Endometrial microvascular endothelial cells (primary cell): ENCODE data around the gene ARMCX5. TPM values are rescaled to one million over a fixed set of nuclear protein-coding genes. Genes with fewer than 3 reads are reported as not detected.

Experiments
- in situ Hi-C: cut with HindIII; loops from 2 replicates; pipeline ENCODE4 v1.10.0; 2017; ENCODE audit warnings: low sequenced_read_pairs, low pct_unique_long_range_greater_than_20kb; ENCODE audit errors: inconsistent ontology term
- total RNA-seq: library from RNA; depleted of rRNA; stranded (reverse); fragments of >200 nt; gene quantifications from one replicate; pipeline ENCODE4 v1.2.3, GENCODE V29; 2015; ENCODE audit errors: inconsistent ontology term

Gene ARMCX5
- 9.0 TPM for total RNA-seq

DNA sequence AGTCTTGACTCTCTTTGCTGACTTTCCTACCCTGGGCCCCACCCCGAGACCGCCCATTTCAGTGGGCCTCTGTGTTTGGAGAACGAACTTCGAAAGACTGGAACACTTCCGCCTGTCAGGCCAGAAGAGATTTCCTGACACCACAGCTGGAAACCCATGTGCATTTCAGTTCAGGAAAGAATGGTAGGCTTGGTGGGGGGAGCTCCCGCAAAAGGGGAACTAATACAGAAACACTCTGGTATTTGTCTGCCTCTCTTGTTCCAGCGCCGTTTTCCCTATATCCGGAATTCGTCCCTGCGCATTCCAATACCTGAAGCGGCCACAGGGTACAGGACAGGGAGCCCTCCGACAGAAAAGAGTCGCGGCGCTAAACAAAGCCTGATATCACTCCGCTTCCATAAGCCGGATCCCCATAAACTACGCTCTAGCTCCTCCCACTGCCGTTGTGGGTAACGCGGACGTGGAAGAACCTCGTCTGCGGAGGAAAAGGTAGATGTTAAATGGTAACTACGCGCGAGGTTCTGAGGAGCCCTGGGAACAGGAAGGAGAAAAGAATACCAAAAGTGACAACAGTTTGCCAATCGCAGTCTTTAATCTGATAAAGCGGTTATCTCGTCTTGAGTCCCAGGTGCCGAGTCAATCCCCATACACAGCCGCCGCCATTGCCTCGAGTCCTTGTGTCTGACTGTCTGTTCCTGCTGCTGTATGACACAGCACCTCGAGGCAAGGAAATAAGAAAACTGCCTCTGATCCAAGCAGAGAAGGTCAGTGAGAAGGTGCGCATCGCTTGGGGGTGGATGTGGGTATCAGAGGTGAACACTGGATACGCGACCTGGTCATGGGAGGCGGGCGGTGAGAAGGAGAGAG is at the start of gene ARMCX5:
Gene ARMCX5, plus strand, starts transcription at position 432 of the 867 bp plus-strand sequence. CDS start 2,627 bp downstream, outside the sequence.
- in situ Hi-C loops, result no loop called here

DNA sequence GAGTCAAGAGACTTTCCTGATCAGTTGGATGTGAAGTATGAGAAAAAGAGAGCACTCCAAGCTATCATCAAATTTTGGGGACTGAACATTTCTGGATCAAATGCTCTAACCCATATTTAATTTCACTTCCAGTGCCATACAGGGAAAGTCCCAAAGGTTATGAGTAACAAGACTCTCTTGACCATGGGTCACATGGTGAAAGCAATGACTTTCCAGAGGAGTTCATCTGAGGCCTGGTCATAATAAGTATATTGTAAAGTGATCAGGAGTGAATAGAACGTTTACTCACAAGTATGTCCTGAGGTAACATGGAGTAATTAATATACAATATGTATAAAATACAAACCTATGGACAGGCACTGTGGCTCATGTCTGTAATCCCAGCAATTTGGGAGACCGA is 40.7 kb upstream of the ARMCX5 start:
- in situ Hi-C loops, result no loop called here

DNA sequence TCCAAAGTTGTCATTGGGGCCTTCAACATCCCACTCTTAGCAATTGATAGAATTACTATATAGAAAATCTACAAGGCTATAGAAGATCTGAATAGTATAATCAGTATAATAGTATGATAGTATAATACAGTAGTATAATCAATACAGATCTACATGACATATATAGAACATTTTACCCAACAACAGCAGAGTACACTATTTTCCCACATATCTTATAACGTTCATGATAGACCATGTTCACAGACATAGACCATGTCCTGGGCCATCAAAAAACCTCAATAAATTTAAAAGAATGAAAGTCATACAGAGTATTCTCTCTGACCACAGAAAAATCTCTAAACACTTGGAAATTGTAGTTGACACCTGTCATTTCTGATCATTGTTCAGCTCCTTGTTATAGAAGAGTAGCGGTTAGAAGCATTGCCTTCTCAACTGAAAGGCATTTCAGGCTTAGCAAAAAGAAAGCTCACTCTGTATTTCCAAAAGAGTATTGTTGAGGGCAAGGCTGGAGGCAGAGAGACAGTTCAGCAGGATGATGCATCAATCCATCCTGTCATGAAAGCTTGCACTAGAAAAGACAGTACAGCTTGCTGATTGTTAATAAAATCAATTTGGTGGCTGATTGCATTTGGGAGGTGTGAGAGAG is 38.8 kb upstream of the ARMCX5 start:
- in situ Hi-C loops, result no loop called here

DNA sequence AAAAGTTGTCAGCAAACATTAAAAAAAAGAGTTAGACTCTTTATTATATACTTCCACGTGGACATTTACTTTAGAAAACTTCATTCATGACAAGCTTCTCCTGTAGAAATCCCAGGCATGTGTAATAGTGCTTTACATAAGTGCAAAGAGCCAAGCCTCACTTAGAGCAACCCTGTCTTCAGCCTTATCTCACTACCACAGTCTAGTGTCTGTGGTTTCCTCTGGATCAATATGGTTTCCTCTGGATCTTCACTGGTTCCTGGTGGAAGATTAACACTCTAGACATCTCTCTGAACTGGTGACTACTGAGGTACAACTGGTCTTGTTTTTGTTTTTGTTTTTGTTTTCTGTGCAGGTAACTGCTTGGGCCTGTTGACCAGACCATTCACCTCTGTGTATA is 18.4 kb upstream of the ARMCX5 start:
- in situ Hi-C loops, result no loop called here

DNA sequence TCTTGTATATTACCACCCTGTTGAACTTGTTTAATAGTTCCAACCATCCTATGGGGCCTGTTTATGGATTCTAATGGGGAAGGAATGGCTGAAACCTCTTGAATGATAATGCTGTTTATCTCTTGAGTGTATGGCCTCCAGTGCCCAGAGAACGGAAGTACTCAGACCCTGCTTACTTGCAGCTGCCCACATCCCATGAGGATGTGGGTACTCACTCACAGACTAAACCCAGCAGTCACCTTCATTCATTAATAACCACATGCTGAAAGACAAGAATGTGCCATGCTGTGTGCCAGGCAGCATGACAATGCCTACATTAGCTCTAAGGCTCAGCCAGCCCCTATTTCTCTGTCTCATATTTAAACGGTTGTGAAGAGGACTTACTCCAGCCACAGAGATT is 5.9 kb upstream of the ARMCX5 start:
- in situ Hi-C loops, result no loop called here

DNA sequence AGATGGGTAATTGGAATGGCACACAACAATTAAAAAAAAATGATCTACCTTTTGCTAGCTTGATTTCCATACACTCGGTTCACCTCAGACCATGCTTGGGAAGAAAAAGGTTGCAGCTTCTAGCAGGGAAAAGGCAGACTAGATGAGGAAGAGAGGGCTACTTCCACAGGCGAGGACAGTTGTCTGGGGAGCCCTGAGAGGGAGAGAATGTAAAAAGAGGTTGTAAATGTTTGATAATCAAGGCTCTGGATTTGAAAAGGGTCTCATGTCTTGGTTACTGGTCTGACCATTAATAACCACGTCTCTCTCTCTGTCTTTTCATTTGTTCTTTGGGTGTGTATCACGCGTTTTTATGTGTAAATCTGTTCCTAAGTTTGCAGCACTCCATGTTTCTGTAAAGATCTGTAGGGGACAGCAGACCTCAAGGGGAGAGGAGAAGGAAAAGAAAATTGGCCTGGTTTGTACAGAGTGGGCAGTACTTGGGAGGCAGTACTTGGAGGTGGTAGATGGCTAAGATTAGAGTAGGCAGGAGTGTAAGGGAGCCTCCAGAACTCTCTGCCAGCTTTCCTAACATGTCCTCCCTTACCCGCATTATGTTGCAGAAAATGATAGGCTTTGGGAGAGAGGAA is 750 bp downstream of the ARMCX5 start:
- in situ Hi-C loops, result no loop called here

DNA sequence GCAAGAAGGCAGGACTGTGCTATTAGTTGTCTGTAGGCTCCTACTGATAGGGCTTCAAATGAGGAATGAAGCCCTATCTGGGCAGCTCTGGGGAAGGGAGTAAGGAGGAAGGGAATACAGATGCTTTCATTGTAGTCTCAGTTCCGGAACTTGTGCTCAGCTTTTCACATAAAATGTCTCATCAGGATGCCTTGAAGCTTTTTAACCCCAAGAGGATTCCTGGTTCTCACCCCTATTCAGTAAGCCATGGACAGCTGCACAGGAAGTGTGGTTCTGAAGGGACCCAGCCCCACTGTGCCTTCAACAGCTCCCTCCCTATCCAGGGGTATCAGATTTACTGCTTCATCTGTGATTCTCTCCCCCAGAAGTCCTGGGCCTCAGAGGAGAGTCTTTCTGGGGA is 5.0 kb downstream of the ARMCX5 start:
- in situ Hi-C loops, result no loop called here

DNA sequence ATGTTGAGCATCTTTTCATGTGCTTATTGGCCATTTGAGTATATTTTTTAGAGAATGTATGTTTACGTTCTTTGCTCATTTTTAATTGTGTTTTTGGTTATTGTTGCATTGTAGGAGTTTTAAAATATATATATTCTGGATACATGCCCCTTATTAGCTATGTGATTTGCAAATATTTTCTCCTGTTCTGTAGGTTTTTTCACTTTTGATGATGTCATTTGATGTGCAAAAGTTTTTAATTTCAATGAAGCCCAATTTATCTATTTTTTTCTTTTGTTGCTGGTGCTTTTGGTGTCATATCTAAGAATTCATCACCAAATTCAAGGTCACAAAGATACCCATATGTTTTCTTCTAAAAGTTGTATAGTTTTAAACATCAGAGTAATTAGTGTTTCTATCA is 6.8 kb downstream of the ARMCX5 start:
- in situ Hi-C loops, result no loop called here

DNA sequence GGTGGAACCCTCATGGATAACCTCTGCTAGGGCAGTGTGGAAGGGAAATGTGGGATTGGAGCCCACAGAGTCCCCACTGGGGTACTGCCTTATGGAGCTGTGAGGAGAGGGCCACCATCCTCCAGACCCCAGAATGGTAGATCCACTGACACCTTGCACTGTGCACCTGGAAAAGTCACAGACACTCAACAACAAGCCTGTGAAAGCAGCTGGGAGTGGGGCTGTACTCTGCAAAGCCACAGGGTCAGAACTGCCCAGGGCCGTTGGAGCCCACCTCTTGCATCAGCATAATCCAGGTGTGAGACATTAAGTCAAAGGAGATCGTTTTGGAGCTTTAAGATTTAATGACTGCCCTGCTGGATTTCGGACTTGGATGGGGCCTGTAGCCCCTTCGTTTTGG is 11.6 kb downstream of the ARMCX5 start:
- in situ Hi-C loops, result no loop called here

DNA sequence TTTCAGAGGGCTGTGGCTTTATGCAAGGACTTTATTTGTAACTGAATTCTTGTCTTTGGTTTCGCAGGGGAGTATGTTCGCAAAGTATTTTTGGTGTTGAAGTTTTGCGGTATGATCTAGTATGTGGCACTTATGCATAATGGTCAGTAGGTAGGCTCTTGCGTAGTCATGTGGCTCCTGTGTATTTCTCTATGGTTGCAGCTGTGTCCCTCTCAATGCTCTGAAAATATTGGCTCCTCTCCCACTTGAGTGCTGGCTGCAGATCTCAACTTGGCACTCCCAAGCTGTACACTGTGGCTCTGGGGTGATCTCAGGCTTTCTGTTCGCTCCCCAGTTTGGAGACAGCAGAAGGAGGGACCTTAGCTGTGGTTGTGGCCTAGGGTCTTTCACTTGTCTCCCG is 24.8 kb downstream of the ARMCX5 start:
- in situ Hi-C loops, result no loop called here

DNA sequence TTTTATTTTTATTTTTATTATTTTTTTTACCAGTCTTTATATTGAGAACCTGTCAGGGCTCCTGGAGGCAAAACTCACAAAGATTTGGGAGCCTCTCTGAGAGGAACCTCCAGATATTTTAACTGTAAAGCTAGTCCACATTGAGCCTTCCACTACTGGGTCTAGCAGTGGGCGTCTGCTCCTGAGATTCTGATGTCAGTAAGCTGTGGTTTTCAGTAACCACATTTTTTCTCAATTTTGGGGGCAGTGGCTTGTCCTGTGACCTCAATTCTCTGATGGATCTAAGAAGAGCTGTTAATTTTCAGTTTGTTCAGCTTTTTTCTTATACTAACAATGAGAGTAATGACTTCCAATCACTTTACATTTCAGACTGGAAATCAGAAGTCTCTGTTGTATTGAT is 28.3 kb downstream of the ARMCX5 start:
- in situ Hi-C loops, result no loop called here

DNA sequence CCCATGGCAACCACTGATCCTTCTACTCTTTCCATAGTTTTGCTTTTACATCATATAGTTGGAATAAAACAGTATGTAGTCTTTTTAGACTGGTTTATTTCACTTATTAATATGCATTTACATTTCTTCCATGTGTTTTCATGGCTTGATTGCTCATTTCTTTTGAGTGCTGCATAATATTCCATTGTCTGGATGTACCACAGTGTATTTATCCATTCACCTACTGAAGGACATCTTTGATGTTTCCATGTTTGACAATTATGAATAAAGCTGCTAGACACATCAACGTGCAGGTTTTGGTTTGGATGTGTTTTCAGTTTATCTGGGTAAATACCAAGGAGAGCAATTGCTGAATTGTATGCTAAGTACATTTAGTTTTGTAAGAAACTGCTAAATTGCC is 38.2 kb downstream of the ARMCX5 start:
- in situ Hi-C loops, result no loop called here

DNA sequence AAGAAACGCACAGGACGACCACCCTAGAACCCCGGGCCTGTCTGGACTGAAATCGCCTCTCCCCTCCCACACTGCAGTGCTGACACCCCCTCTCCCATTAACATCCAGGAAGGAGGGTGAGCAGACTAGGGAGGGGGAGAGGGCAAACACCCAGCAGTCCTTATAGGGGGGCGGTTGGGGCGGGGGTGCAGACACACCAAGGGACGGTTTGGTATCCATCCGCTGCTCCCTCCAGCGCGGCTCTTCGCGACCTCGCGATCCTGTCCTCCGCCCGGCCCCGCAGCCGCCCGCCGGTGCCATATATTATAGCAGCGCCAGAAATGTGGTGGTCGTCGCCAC is 51.6 kb downstream of the ARMCX5 start:
- in situ Hi-C loops, result no loop called here

DNA sequence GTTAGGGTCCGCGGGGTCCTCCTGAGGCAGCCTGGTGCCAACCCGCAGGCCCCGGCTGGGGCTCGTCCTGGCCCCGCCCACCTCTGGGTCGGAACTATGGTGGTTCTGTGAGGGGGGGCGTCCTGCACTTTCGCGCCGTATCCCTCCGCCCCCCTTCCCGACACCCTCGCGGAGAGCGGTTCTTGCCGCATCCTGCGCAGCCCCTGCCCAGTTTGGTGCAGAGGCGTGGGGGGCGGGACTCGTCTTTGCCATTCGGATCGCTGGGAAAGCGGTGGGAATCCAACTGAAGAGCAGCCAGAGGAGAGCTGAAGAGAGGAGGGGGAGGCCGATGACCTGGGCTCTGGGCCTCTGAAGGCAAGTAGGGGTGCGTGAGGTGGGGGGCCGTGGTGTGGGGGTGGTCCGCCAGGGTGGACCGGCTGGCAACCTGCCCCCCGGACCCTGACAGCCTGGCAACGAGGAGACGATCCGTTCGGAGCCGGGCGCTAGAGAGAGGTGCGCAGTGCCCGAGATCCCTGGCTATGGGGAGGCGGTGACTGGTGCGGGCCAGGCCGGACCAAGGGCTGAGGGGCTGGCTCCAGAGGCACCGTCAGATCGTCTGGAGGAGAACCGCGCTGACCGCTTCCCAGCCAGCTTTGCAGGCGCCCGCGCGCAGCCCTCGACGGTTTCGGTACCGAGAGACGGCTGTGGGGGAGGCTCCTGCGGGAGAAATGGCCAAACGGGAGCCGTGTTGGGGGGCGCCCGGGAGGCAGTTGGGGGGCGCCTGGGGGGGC is 52.1 kb downstream of the ARMCX5 start, which contains the start of gene GPRASP1:
Gene GPRASP1, plus strand, starts transcription at position 242 of the 770 bp plus-strand sequence. CDS start 2,431 bp downstream, outside the sequence.
- in situ Hi-C loops, result no loop called here

DNA sequence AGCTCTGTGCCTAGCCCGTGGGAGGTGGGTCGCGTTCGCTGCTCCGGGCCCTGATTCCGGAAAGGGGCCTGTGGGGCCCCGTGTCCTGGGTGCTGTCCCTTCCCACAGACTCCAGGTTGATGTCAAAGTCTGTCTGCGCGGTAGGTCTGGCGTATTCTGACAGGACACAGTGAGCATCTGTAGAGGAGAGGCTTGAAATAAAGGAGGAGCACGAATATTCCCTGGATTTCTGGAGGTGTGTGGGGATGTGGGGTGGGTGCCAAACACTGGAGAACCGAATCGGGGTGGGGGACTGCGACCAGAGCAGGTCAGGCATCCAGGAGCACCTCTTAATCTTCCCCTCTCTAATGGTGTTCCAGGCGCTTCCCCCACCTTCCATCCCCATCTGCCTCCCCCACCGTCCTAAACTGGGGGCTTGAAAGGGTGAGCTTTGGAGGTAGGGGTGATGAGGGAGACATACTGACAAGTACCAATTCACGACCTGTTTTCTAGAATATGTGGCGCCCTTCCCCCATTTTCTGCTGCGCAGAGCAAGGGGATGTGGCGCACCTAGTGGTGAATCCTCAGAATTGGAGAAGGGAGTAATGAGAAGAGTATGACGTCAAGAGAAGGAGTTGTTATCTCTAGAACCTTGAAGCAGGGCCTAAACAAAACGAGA is 52.8 kb downstream of the ARMCX5 start:
- in situ Hi-C loops, result no loop called here
